Posterior cingulate gyrus (tissue), 11 donors: Measurements from ENCODE around the gene F5.
"Not testable (repeated sequence)": the region's sequence is repeated elsewhere in the genome, so short reads cannot be mapped to it uniquely, and the experiment has no call there.

ENCODE experiments used
- DNase-seq, 10 donors: peaks; one replicate each; pipeline versions ENCODE4 v3.0.0 to v3.0.0-alpha.2; 2020 to 2021; ENCODE audit warnings: mixed read lengths in 3 of 10
- intact Hi-C: fragments of 100-400 bp; cut with DNase I; formaldehyde crosslinking; loops from one replicate; pipeline ENCODE4 v1.15.1; 2023

The F5 gene

DNA sequence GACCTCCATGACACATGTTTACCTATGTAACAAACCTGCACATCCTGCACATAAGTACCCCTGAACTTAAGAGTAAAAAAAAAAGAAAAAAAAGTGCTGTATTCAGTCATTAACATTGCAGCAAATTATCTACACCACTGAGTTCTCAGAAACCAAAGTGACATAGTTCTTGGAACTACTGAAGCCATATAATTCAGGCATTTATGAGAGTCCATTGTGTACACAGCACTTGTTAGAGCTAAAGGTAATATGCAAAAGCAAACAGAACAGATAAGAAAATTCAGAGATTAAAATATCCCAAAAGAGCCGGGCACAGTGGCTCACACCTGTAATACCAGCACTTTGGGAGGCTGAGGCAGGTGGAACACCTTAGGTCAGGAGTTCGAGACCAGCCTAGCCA, 38.0 kb downstream of the F5 start:
- no peak for DNase-seq
- intact Hi-C loops: loop anchor here (5.0 to 10.0 kb wide), 2 partner anchors 1111 to 1203 kb away; no protein-coding TSS in a partner anchor

DNA sequence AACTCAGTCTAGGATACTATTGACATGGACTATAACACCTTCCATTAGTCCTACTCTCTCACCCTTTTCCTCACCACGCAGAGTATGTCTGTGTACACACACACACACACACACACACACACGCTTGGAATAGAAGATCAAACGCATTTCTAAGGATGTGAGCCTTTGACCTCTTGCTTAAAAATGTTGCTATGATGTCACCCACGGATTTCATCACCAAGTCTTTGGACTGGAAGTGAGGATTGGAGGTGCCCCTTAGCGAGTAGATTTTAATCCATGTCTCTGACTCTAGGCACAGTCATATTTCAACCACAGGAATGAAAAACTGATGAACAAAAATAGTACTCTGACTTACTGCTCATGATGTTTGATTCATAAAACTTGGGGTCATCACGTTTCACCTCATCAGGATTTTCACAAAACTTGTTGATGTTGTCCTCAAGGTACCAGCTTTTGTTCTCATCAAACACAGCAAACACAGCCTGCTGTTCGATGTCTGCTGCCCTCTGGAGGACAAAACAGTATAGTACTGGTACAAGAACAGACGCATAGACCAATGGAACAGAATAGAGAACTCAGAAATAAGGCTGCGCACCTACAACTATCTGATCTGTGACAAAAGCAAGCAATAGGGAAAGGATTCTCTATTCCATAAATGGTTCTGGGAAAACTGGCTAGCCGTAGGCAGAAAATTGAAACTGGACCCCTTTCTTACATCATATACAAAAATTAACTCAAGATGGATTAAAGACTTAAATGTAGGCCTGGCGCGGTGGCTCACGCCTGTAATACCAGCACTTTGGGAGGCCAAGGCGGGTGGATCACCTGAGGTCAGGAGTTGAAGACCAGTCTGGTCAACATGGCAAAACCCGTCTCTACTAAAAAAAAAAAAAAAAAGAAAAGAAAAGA, 39.9 kb downstream of the F5 start:
- intact Hi-C loops: loop anchor here (1.0 to 10.0 kb wide), 3 partner anchors 80 to 1202 kb away; no protein-coding TSS in a partner anchor
- peak in 8 of 10 donors; percentile 24 to 84 (median 60) for DNase-seq

GRCh38 chr1:169545472-169545871, 40.8 kb downstream of the F5 start:
- intact Hi-C loops: loop anchor here (5.0 to 10.0 kb wide), 2 partner anchors 1108 to 1201 kb away; no protein-coding TSS in a partner anchor
- no peak for DNase-seq

- intact Hi-C loops: no loop called here
- no peak for DNase-seq
Observed at GRCh38 chr1:169538998-169539871, 47.0 kb downstream of the F5 start.

DNA sequence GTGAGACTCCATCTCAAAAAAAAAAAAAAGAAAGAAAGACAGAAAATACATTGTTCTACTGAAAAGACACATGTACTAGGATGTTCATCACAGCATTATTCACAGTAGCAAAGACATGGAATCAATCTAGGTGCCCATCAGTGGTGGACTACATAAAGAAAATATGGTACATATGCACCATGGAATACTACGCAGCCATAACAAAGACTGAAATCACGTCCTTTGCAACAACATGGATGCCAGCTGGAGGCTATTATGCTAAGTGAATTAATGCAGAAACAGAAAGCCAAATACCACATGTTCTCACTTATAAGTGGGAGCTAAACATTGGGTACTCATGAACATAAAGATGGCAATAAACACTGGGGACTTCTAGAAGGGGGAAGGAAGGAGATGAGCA, 51.6 kb downstream of the F5 start:
- no peak for DNase-seq
- intact Hi-C loops: no loop called here

DNA sequence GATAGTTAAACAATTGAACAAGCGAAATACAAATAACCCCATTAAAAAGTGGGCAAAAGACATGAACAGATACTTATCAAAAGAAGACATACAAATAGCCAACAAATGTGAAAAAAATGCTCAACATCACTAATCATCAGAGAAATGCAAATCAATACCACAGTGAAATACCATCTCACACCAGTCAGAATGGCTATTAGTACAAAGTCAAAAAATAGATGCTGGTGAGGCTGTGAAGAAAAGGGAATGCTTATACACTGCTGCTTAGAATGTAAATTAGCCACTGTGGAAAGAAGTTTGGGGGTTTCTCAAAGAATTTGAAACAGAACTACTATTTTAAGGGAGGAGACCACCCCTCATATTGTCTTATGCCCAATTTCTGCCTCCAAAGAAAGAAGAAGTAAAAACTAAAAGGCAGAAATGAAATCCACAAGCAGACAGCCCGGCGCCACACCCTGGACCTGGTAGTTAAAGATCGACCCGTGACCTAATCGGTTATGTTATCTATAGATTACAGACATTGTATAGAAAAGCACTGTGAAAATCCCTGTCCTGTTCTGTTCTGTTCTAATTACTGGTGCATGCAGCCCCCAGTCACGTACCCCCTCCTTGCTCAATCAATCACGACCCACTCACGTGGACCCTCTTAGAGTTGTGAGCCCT, 52.6 kb downstream of the F5 start:
- intact Hi-C loops, DNase-seq: not testable (repeated sequence)

DNA sequence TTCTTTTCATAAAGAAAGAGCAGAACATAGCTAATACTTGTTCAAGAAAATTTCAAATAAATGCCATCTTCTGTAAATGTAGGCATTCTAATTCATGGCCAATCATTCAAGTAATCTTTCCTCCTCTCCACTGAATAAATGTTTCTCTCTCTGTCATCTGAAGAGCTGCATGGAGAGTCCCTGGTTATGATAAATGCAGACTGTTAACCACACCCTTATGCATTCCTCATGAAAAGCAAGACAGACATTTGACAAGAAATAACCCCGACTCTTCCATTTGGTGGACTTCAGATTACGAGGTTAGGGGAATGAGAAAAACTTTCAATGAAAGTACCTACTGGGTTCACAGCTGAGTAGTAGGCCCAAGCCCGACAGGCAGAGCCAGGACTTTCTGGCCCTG, 55.8 kb downstream of the F5 start:
- intact Hi-C loops: no loop called here
- no peak for DNase-seq

GRCh38 chr1:169529068-169529642, 57.1 kb downstream of the F5 start:
- DNase-seq: no peak
- intact Hi-C loops: no loop called here

GRCh38 chr1:169528215-169529067, 57.8 kb downstream of the F5 start:
- no peak for DNase-seq
- intact Hi-C loops: no loop called here

DNA sequence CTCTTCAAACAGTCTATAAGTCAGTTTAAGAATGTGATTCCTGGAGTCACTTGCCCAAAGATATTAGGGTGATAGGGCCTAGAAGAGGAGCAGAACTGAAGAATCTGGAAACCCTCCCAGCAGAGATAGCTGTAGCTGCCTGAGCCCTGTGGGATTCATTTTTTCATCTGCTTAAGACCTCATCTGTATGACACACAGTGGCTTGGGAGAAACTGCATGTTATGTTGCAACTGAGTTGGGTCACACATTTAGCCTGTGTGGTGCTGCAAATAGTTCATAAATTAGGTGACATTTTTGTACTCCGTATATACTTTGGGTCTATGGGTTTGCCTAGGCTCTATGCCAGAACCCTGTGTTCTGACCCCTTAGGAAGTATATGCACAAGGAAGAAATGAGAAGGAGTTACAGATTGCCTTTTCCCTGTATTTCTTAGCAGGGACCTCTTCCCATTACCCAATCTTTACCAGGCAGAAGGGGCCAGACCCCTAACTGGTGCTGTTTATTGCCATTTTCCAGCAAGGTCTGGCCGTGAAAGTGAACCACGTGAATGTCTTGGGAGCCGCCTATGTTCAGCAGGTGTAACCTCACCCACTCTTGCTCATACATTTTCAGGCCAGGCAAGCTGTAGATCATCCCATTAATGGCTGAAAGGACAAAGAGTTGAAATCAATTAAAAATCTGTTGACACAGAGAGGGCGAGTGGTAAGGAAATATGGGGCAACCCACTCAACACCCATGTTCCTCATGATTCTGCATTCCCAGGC, 58.6 kb downstream of the F5 start:
- intact Hi-C loops: no loop called here
- DNase-seq: no peak

DNA sequence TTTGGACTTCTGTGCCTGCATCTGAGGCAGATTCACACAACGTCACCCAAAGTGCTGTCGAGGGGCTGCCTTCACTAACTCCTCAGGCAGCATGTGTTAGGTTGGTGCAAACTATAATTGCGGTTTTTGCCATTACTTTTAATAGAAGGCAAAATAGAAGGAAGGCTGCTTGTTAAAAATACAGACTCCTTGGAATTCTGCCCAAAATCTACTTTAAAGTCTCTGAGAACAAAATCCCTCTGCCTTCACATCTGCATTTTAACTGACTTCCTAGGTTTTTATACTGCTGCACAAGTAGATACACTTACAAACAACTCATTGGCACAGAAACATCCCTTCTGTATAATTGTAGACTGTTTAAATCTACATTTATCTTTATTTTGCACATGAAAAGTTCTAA, 59.3 kb downstream of the F5 start:
- intact Hi-C loops: no loop called here
- DNase-seq: no peak

DNA sequence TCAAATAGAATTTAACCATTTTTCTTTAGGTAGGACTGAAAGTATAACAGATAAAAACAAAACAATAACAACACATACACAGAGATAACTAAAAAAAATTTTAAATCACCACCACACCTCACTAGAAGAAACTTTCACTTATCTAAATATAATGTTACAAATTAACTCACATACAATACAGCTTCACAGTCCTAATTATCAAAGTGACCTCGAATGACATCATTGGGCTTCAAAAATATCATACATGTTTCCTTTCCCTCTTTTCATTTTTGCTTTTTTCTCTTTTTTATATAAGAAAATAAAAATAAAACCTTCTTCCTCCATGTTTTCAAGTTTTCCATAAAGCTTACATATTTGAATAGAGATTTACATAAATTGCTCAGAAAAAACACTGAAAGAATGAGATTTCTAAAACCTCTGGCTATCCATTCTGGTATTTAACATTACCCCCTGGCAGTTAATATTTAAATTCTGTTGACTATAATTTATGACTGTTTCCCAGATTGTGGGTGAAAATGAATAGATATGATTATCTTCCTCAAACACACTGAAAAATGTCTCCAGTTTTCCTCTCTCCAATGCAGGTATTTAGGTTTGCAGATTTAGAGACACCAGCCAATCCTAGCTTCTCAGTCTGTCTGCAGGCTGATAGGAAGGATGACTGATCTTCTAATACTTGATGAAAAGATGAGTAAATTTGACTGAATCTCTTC, 60.0 kb downstream of the F5 start:
- intact Hi-C loops: no loop called here
- DNase-seq: no peak

DNA sequence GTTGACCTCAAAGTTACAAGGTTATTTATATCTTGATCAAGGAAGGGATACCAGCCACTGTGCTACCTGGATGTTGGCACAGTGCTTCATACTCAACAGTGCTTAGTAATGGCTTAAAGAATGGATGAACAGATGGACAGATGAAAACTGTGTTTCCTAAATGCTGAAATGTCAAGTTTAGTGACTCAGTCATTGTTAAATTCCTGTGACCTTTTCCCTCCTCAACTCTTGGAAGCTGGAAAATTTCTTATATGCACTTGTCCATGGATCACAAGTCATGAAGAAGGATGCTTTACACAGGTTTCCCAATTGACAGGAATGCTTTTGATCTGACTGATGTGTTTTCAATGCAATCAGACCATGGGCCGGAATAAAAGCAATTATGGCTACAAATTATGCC, 60.9 kb downstream of the F5 start:
- no peak for DNase-seq
- intact Hi-C loops: no loop called here

- intact Hi-C loops: no loop called here
- no peak for DNase-seq
Observed at GRCh38 chr1:169523904-169524303, 62.4 kb downstream of the F5 start.

DNA sequence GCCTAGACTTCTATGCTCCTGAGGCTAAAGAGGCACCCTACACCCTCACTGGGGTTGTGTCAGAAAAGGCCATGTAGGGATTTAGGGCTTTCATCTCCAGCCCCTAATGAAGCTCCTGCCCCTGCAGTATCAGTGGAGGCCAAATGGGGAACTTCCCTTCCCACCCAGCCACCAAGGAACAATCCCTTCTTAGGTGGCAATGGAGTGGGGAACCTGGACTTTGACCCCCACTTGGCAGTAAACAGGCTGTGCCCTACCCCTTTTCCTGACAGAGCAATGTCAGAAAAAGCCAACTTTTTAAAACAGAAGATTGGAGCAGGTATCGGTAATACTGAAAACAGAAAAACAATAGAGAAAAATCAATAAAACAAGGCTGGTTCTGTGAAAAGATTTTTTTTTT, 65.1 kb downstream of the F5 start:
- DNase-seq: no peak
- intact Hi-C loops: no loop called here

GRCh38 chr1:169517558-169518186, 68.6 kb downstream of the F5 start:
- intact Hi-C loops: no loop called here
- DNase-seq: no peak

DNA sequence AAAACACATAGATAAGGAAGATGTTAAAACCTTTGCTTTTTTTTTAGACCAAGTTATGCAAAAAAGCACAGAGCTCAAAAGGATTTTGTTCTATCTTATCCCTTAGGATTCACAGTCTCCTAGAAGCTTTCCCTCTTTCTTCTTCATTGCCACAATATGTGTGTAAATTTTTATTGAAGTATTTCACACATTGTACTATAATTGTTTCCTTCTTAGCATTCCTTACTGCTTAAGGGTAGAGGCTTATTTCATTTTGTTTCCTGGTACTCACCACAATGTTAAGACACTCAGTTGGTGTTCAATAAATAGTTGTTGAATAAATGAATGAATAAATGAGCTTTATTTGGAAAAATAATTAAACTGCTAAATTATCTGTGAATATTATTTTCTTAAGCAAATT, 70.6 kb downstream of the F5 start:
- DNase-seq: no peak
- intact Hi-C loops: no loop called here
